SK-N-SH treated with all-trans-retinoic acid at 6 μM for 48 hours (cell line): Measurements from ENCODE around the gene RGS7.

Experiments
- ARNTL ChIP-seq: fragments of 450-650 bp; formaldehyde crosslinking; IDR thresholded peaks from 2 replicates; pipeline ENCODE4 v1.5.0; 2020; ENCODE audit warnings: low read depth, mild to moderate bottlenecking, moderate library complexity, borderline replicate concordance
- CREB5 ChIP-seq: fragments of 250-450 bp; sonication (Bioruptor Pico); IDR thresholded peaks from 2 replicates; pipeline ENCODE4 v1.5.1; 2020; ENCODE audit warnings: low read depth, mild to moderate bottlenecking, moderate library complexity
- CSDC2 ChIP-seq: fragments of 250-450 bp; sonication (Bioruptor Pico); IDR thresholded peaks from 2 replicates; pipeline ENCODE4 v1.5.0; 2020; ENCODE audit warnings: mild to moderate bottlenecking, moderate library complexity
- ESRRG ChIP-seq: fragments of 250-450 bp; sonication (Bioruptor Pico); IDR thresholded peaks from 2 replicates; pipeline ENCODE4 v1.6.1; 2021; ENCODE audit warnings: mild to moderate bottlenecking
- OSR1 ChIP-seq: fragments of 250-450 bp; sonication (Bioruptor Pico); IDR thresholded peaks from 2 replicates; pipeline ENCODE4 v1.8.0; 2022; ENCODE audit warnings: moderate library complexity, mild to moderate bottlenecking, inconsistent platforms
- PATZ1 ChIP-seq: fragments of 250-450 bp; sonication (Bioruptor Pico); IDR thresholded peaks from 2 replicates; pipeline ENCODE4 v1.8.0; 2020; ENCODE audit warnings: mild to moderate bottlenecking, moderate library complexity, borderline replicate concordance
- RARB ChIP-seq: fragments of 250-450 bp; sonication (Bioruptor Pico); IDR thresholded peaks from 2 replicates; pipeline ENCODE4 v1.8.0; 2021; ENCODE audit warnings: mild to moderate bottlenecking, moderate library complexity
- TSHZ2 ChIP-seq: fragments of 250-450 bp; sonication (Bioruptor Pico); IDR thresholded peaks from 2 replicates; pipeline ENCODE4 v1.5.0; 2020; ENCODE audit warnings: mild to moderate bottlenecking, moderate library complexity
- ZC3H10 ChIP-seq: fragments of 250-450 bp; sonication (Bioruptor Pico); IDR thresholded peaks from 2 replicates; pipeline ENCODE4 v1.5.1; 2021; ENCODE audit warnings: mild to moderate bottlenecking, moderate library complexity
- ZFP3 ChIP-seq: fragments of 250-450 bp; sonication (Bioruptor Pico); IDR thresholded peaks from 2 replicates; pipeline ENCODE4 v1.5.0; 2020; ENCODE audit warnings: mild to moderate bottlenecking, moderate library complexity
- ZNF8 ChIP-seq: fragments of 450-650 bp; formaldehyde crosslinking; IDR thresholded peaks from 2 replicates; pipeline ENCODE4 v1.5.0; 2020; ENCODE audit warnings: mild to moderate bottlenecking, moderate library complexity

GRCh38 chr1:241212628-241213027 lies 144.4 kb downstream of the RGS7 start:
- no peak for TF ChIP-seq CREB5 (CRISPR knock-in tag)
- TF ChIP-seq OSR1: no peak
- no peak for TF ChIP-seq ZNF8
- TF ChIP-seq RARB (CRISPR knock-in tag): no peak
- TF ChIP-seq PATZ1 (CRISPR knock-in tag): no peak
- TF ChIP-seq ZC3H10 (CRISPR knock-in tag): no peak
- TF ChIP-seq CSDC2 (CRISPR knock-in tag): no peak
- no peak for TF ChIP-seq ESRRG
- TF ChIP-seq TSHZ2 (CRISPR knock-in tag): no peak
- no peak for TF ChIP-seq ARNTL (CRISPR knock-in tag)
- TF ChIP-seq ZFP3 (CRISPR knock-in tag): no peak
